ENCODE measurements around the gene ZNRF1. TPM values are rescaled to one million over a fixed set of nuclear protein-coding genes. Genes with fewer than 3 reads are reported as not detected.

Gene ZNRF1
- total and polyA plus RNA-seq, 10 of the 15 experiments (the other 5 are each of a cell fraction or from before 2014, with no cell fraction given): 5.8 to 25.9 (median 14.3) TPM

GRCh38 chr16:75110637-75111513 lies 112.1 kb downstream of the ZNRF1 start (continued):
- TF ChIP-seq SIN3A (IDR thresholded peaks at IDR 0.05; ENCODE audit: low read depth, low read length) (no peak), CTCF (IDR thresholded peaks at IDR 0.05 in 2 of 3, conservative IDR thresholded peaks at IDR 0.05 in 1 of 3; ENCODE audit: control insufficient read depth in 2 of 3, extremely low read depth in 1 of 3, insufficient read depth in 1 of 3, low read depth in 3 of 3, low read length in 3 of 3) (peak; percentile 95 to 97 (median 96)), NRF1 (conservative IDR thresholded peaks at IDR 0.05; ENCODE audit: low read depth, low read length) (no peak), MEF2A (IDR thresholded peaks at IDR 0.05; ENCODE audit: insufficient read depth, low read depth, low read length) (0 out of 2 replicates have a peak, but pooled peaks have one; percentile 46), EP300 (IDR thresholded peaks at IDR 0.05; ENCODE audit: borderline replicate concordance in 1 of 2, control insufficient read depth in 1 of 2, low read depth in 2 of 2, low read length in 2 of 2) (no peak), WRNIP1 (IDR thresholded peaks at IDR 0.05; ENCODE audit: borderline replicate concordance, low read depth, low read length) (no peak), PML (IDR thresholded peaks at IDR 0.05; ENCODE audit: low read length) (no peak), RUNX3 (IDR thresholded peaks at IDR 0.05; ENCODE audit: low read length) (peak; percentile 35), RAD21 (IDR thresholded peaks at IDR 0.05; ENCODE audit: insufficient read depth, low read depth, low read length) (peak; percentile 97), POLR2A (IDR thresholded peaks at IDR 0.05; ENCODE audit: low read depth, low read length) (0 out of 2 replicates have a peak, but pooled peaks have one; percentile 29), HCFC1 (IDR thresholded peaks at IDR 0.05; ENCODE audit: low read length) (no peak), BRCA1 (IDR thresholded peaks at IDR 0.05; ENCODE audit: low read depth, low read length) (no peak), YY1 (IDR thresholded peaks at IDR 0.05; ENCODE audit: low read depth, low read length) (peak; percentile 69; the same call in 1 of the 2 replicates), NFYA (IDR thresholded peaks at IDR 0.05; ENCODE audit: borderline replicate concordance, low read depth, low read length) (no peak), NR2F1 (conservative IDR thresholded peaks at IDR 0.05) (peak; percentile 29; the same call in 1 of the 2 replicates), ELK1 (IDR thresholded peaks at IDR 0.05; ENCODE audit: low read depth, low read length) (no peak), IKZF1 (conservative IDR thresholded peaks at IDR 0.05) (0 out of 2 replicates have a peak, but pooled peaks have one; percentile 18), RB1 (IDR thresholded peaks at IDR 0.05; ENCODE audit: borderline replicate concordance) (peak; percentile 72; the same call in 1 of the 2 replicates)
- TF ChIP-seq, protein P1, sequence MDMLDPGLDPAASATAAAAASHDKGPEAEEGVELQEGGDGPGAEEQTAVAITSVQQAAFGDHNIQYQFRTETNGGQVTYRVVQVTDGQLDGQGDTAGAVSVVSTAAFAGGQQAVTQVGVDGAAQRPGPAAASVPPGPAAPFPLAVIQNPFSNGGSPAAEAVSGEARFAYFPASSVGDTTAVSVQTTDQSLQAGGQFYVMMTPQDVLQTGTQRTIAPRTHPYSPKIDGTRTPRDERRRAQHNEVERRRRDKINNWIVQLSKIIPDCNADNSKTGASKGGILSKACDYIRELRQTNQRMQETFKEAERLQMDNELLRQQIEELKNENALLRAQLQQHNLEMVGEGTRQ (IDR thresholded peaks at IDR 0.05; ENCODE audit: borderline replicate concordance, low read depth, low read length): no peak
- TF ChIP-seq, protein P2, sequence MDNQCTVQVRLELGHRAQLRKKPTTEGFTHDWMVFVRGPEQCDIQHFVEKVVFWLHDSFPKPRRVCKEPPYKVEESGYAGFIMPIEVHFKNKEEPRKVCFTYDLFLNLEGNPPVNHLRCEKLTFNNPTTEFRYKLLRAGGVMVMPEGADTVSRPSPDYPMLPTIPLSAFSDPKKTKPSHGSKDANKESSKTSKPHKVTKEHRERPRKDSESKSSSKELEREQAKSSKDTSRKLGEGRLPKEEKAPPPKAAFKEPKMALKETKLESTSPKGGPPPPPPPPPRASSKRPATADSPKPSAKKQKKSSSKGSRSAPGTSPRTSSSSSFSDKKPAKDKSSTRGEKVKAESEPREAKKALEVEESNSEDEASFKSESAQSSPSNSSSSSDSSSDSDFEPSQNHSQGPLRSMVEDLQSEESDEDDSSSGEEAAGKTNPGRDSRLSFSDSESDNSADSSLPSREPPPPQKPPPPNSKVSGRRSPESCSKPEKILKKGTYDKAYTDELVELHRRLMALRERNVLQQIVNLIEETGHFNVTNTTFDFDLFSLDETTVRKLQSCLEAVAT (IDR thresholded peaks at IDR 0.05): peak; percentile 43; the same call in 1 of the 2 replicates
- TF ChIP-seq, protein P3, sequence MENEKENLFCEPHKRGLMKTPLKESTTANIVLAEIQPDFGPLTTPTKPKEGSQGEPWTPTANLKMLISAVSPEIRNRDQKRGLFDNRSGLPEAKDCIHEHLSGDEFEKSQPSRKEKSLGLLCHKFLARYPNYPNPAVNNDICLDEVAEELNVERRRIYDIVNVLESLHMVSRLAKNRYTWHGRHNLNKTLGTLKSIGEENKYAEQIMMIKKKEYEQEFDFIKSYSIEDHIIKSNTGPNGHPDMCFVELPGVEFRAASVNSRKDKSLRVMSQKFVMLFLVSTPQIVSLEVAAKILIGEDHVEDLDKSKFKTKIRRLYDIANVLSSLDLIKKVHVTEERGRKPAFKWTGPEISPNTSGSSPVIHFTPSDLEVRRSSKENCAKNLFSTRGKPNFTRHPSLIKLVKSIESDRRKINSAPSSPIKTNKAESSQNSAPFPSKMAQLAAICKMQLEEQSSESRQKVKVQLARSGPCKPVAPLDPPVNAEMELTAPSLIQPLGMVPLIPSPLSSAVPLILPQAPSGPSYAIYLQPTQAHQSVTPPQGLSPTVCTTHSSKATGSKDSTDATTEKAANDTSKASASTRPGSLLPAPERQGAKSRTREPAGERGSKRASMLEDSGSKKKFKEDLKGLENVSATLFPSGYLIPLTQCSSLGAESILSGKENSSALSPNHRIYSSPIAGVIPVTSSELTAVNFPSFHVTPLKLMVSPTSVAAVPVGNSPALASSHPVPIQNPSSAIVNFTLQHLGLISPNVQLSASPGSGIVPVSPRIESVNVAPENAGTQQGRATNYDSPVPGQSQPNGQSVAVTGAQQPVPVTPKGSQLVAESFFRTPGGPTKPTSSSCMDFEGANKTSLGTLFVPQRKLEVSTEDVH (IDR thresholded peaks at IDR 0.05; ENCODE audit: low read depth, partially characterized antibody): no peak

Data from GM12878 (cell line).